Erythroblast (primary cell): ENCODE results near the gene ANKFN1.

Experiments used
- GATA1 ChIP-seq: IDR thresholded peaks from 2 replicates; pipeline ENCODE4 v1.6.1; 2011; ENCODE audit warnings: low read depth, mild to moderate bottlenecking, control low read depth, low read length, moderate library complexity
- POLR2A ChIP-seq: IDR thresholded peaks from 2 replicates; pipeline ENCODE4 v1.6.1; 2011; ENCODE audit warnings: mild to moderate bottlenecking, low read length

- TF ChIP-seq POLR2A, result no peak
- no peak for TF ChIP-seq GATA1
These were observed 32.4 kb downstream of the ANKFN1 start for GRCh38 chr17:56185491-56186221.
